Activated CD4-positive, alpha-beta T cell treated with anti-CD3 and anti-CD28 coated beads for 36 hours (primary cell): ENCODE data around the gene CCT7. TPM values are rescaled to one million over a fixed set of nuclear protein-coding genes. Genes with fewer than 3 reads are reported as not detected.
A peak's percentile ranks its signal among the peaks of the same experiment; 100 is the strongest.

Source experiments
- ATAC-seq: fragments of 200-7000 bp; cut with Tn5 transposase; one replicate; pipeline ENCODE4 v1.10.0; 2021; ENCODE audit warnings: mild to moderate bottlenecking, moderate library complexity
- CTCF ChIA-PET: fragments of 350-600 bp; sonication (Branson Sonifier 250); formaldehyde crosslinking; loops from one replicate; lab custom pipeline; 2021; ENCODE audit warnings: antibody characterized with exemption; lab: Charles Lee
- POLR2A ChIA-PET: fragments of 350-600 bp; sonication (Branson Sonifier 250); formaldehyde crosslinking; loops from one replicate; lab custom pipeline; 2021; ENCODE audit warnings: antibody characterized with exemption, inconsistent platforms; lab: Charles Lee
- DNase-seq: peaks from one replicate; pipeline ENCODE4 v3.0.0-alpha.2; 2020
- H3K27ac Mint-ChIP-seq: one replicate; pipeline ENCODE4 v1.8.0; 2021; ENCODE audit warnings: mixed read lengths
- H3K27me3 Mint-ChIP-seq: one replicate; pipeline ENCODE4 v1.8.0; 2021; ENCODE audit warnings: mixed read lengths
- H3K36me3 Mint-ChIP-seq: one replicate; pipeline ENCODE4 v1.8.0; 2021; ENCODE audit warnings: low read depth, mixed read lengths
- H3K4me1 Mint-ChIP-seq: one replicate; pipeline ENCODE4 v1.8.0; 2021; ENCODE audit warnings: mixed read lengths
- H3K4me3 Mint-ChIP-seq: one replicate; pipeline ENCODE4 v1.8.0; 2021; ENCODE audit warnings: mild to moderate bottlenecking, moderate library complexity, mixed read lengths
- H3K9me3 Mint-ChIP-seq: one replicate; pipeline ENCODE4 v1.8.0; 2021; ENCODE audit warnings: low read depth, mixed read lengths
- intact Hi-C, 2 experiments: fragments of 100-400 bp; cut with DNase I in 1 of 2; cut with micrococcal nuclease in 1 of 2; formaldehyde crosslinking; loops; one replicate each; pipeline versions ENCODE4 v1.14.2 to v1.15.1; 2022 to 2024; cut with DNase I, micrococcal nuclease
- total RNA-seq, 2 experiments: library from RNA; stranded (reverse); gene quantifications; one replicate each; pipeline ENCODE4 v1.2.3, GENCODE V29; 2021

CCT7 gene
- total RNA-seq, 2 experiments from 2014 or later = 637 to 774 TPM

GRCh38 chr2:73225513-73226360 is 8.4 kb upstream of the CCT7 start:
- ATAC-seq = no peak
- H3K9me3 Mint-ChIP-seq = no peaks in the 10 kb centered on the region
- peaks cover 2% of the 10 kb centered on the region for H3K4me1 Mint-ChIP-seq
- no peak for DNase-seq
- POLR2A ChIA-PET = interaction anchor here (0.6 kb wide), 1 partner anchor 338 kb away, joined by 3 read pairs; no protein-coding TSS in a partner anchor
- CTCF ChIA-PET = interaction anchor here (1.8 kb wide), 1 partner anchor 13 kb away, joined by 7 read pairs; no protein-coding TSS in a partner anchor
- peaks cover 34% of the 10 kb centered on the region for H3K36me3 Mint-ChIP-seq
- no peak overlapping the region for H3K27ac Mint-ChIP-seq
- H3K27me3 Mint-ChIP-seq = no peaks in the 10 kb centered on the region
- no peak overlapping the region for H3K4me3 Mint-ChIP-seq
- intact Hi-C loops = no loop called here

GRCh38 chr2:73227086-73227485 is 7.0 kb upstream of the CCT7 start:
- intact Hi-C loops = no loop called here
- ChIA-PET POLR2A (interaction anchor here (2.3 kb wide), 1 partner anchor 9 kb away, joined by 6 read pairs; no protein-coding TSS in a partner anchor), CTCF (no interaction called here)
- peaks cover 2% of the 10 kb centered on the region for H3K4me1 Mint-ChIP-seq
- no peak for ATAC-seq
- no peaks in the 10 kb centered on the region for H3K27me3 Mint-ChIP-seq
- no peak for DNase-seq
- peaks cover 21% of the 10 kb centered on the region for H3K36me3 Mint-ChIP-seq
- no peaks in the 10 kb centered on the region for H3K9me3 Mint-ChIP-seq
- no peak overlapping the region for H3K27ac Mint-ChIP-seq
- H3K4me3 Mint-ChIP-seq = no peak overlapping the region

GRCh38 chr2:73228631-73229030 is 5.5 kb upstream of the CCT7 start:
- H3K9me3 Mint-ChIP-seq = no peaks in the 10 kb centered on the region
- H3K36me3 Mint-ChIP-seq = peaks cover 11% of the 10 kb centered on the region
- H3K4me3 Mint-ChIP-seq = no peak overlapping the region
- no peaks in the 10 kb centered on the region for H3K27me3 Mint-ChIP-seq
- no peak overlapping the region for H3K27ac Mint-ChIP-seq
- DNase-seq (no peak), ATAC-seq (no peak)
- intact Hi-C loops = no loop called here
- ChIA-PET CTCF (interaction anchor here (0.5 to 2.1 kb wide), 8 partner anchors 8 to 341 kb away, joined by 3 to 10 read pairs (median 4); no protein-coding TSS in a partner anchor), POLR2A (interaction anchor here (0.5 to 2.3 kb wide), 3 partner anchors 10 to 625 kb away, joined by 3 to 6 read pairs (median 3); no protein-coding TSS in a partner anchor)
- peaks cover 7% of the 10 kb centered on the region for H3K4me1 Mint-ChIP-seq

GRCh38 chr2:73232403-73233153 is 1.5 kb upstream of the CCT7 start:
- Mint-ChIP-seq H3K9me3 (no peaks in the 10 kb centered on the region), H3K4me3 (peak overlapping the region; percentile 92), H3K27ac (peak overlapping the region; percentile 80), H3K36me3 (peaks cover 32% of the 10 kb centered on the region), H3K4me1 (peaks cover 28% of the 10 kb centered on the region), H3K27me3 (no peaks in the 10 kb centered on the region)
- intact Hi-C loops = loop anchor here (1.0 to 10.0 kb wide), 8 partner anchors 18 to 966 kb away; partner anchors contain the start of genes SFXN5 (in 2 of the 2), TPRKB (in 2 of the 2), DGUOK (in 1 of the 2) and MOB1A (in 1 of the 2)
- CTCF ChIA-PET = interaction anchor here (0.8 to 5.5 kb wide), 6 partner anchors 15 to 888 kb away, joined by 3 to 37 read pairs (median 7); partner anchors contain the start of gene SMYD5
- peak; percentile 56 for DNase-seq
- POLR2A ChIA-PET = interaction anchor here (0.6 to 2.3 kb wide), 7 partner anchors 10 to 545 kb away, joined by 3 to 9 read pairs (median 5); no protein-coding TSS in a partner anchor
- no peak for ATAC-seq

GRCh38 chr2:73233154-73233931 is 765 bp upstream of the CCT7 start, which contains the start of gene PRADC1:
PRADC1 (minus strand) TSS chr2:73233239; CDS start chr2:73233160, 79 bp downstream.
- H3K4me1 Mint-ChIP-seq = peaks cover 32% of the 10 kb centered on the region
- no peaks in the 10 kb centered on the region for H3K27me3 Mint-ChIP-seq
- peak within 1 kb of the TSS; percentile 92 for H3K4me3 Mint-ChIP-seq
- peak within 1 kb of the TSS; percentile 98 for H3K27ac Mint-ChIP-seq
- intact Hi-C loops = loop anchor here (1.0 to 10.0 kb wide), 8 partner anchors 19 to 965 kb away; partner anchors contain the start of genes SFXN5 (in 2 of the 2), TPRKB (in 2 of the 2), DGUOK (in 1 of the 2) and MOB1A (in 1 of the 2)
- ChIA-PET POLR2A (interaction anchor here (0.6 to 2.3 kb wide), 10 partner anchors 11 to 546 kb away, joined by 3 to 9 read pairs (median 5); partner anchors contain the start of genes ALMS1 and TPRKB), CTCF (interaction anchor here (0.8 to 5.5 kb wide), 8 partner anchors 13 to 887 kb away, joined by 3 to 37 read pairs (median 4); partner anchors contain the start of gene SMYD5)
- peak; percentile 89 for ATAC-seq
- peaks cover 35% of the 10 kb centered on the region for H3K36me3 Mint-ChIP-seq
- DNase-seq = peak; percentile 96
- H3K9me3 Mint-ChIP-seq = no peaks in the 10 kb centered on the region

GRCh38 chr2:73235315-73236028 is 1.4 kb downstream of the CCT7 start:
- Mint-ChIP-seq H3K4me3 (peak overlapping the region; percentile 92), H3K27ac (peak overlapping the region; percentile 98), H3K4me1 (peaks cover 49% of the 10 kb centered on the region), H3K9me3 (no peaks in the 10 kb centered on the region), H3K36me3 (peaks cover 45% of the 10 kb centered on the region), H3K27me3 (no peaks in the 10 kb centered on the region)
- intact Hi-C loops = loop anchor here (2.0 to 10.0 kb wide), 5 partner anchors 49 to 1219 kb away; partner anchors contain the start of genes ALMS1 (in 1 of the 2), DGUOK (in 1 of the 2), FBXO41 (in 1 of the 2) and INO80B (in 1 of the 2)
- POLR2A ChIA-PET = interaction anchor here (2.0 kb wide), 1 partner anchor 502 kb away, joined by 5 read pairs; the partner anchor contains the start of gene TPRKB
- DNase-seq = no peak
- CTCF ChIA-PET = interaction anchor here (0.6 to 5.5 kb wide), 12 partner anchors 9 to 762 kb away, joined by 3 to 37 read pairs (median 4); partner anchors contain the start of gene SMYD5
- ATAC-seq = no peak

GRCh38 chr2:73237168-73237567 is 3.1 kb downstream of the CCT7 start:
- ChIA-PET POLR2A (interaction anchor here (0.6 to 0.8 kb wide), 2 partner anchors 8 to 126 kb away, joined by 3 to 4 read pairs; no protein-coding TSS in a partner anchor), CTCF (interaction anchor here (2.0 to 5.3 kb wide), 4 partner anchors 13 to 54 kb away, joined by 5 to 33 read pairs (median 10); no protein-coding TSS in a partner anchor)
- no peaks in the 10 kb centered on the region for H3K27me3 Mint-ChIP-seq
- intact Hi-C loops = loop anchor here in 1 of 2 experiments (10.0 kb wide), 1 partner anchor 688 kb away; the partner anchor contains the start of gene DGUOK
- H3K9me3 Mint-ChIP-seq = no peaks in the 10 kb centered on the region
- H3K27ac Mint-ChIP-seq = peak overlapping the region; percentile 79
- H3K4me1 Mint-ChIP-seq = peaks cover 48% of the 10 kb centered on the region
- peaks cover 51% of the 10 kb centered on the region for H3K36me3 Mint-ChIP-seq
- no peak for ATAC-seq
- no peak for DNase-seq
- H3K4me3 Mint-ChIP-seq = peak overlapping the region; percentile 92

GRCh38 chr2:73238149-73238548 is 4.0 kb downstream of the CCT7 start:
- POLR2A ChIA-PET = no interaction called here
- Mint-ChIP-seq H3K27me3 (no peaks in the 10 kb centered on the region), H3K4me1 (peaks cover 43% of the 10 kb centered on the region), H3K27ac (peak overlapping the region; percentile 80), H3K9me3 (no peaks in the 10 kb centered on the region), H3K4me3 (no peak overlapping the region), H3K36me3 (peaks cover 58% of the 10 kb centered on the region)
- ATAC-seq (no peak), DNase-seq (no peak)
- CTCF ChIA-PET = interaction anchor here (0.5 to 3.1 kb wide), 4 partner anchors 12 to 53 kb away, joined by 3 to 12 read pairs (median 6); no protein-coding TSS in a partner anchor
- intact Hi-C loops = loop anchor here in 1 of 2 experiments (10.0 kb wide), 1 partner anchor 687 kb away; the partner anchor contains the start of gene DGUOK

- no peak overlapping the region for H3K4me3 Mint-ChIP-seq
- intact Hi-C loops = loop anchor here in 1 of 2 experiments (10.0 kb wide), 1 partner anchor 686 kb away; the partner anchor contains the start of gene DGUOK
- no peaks in the 10 kb centered on the region for H3K27me3 Mint-ChIP-seq
- DNase-seq (no peak), ATAC-seq (no peak)
- no peak overlapping the region for H3K27ac Mint-ChIP-seq
- peaks cover 45% of the 10 kb centered on the region for H3K4me1 Mint-ChIP-seq
- H3K36me3 Mint-ChIP-seq = peaks cover 65% of the 10 kb centered on the region
- POLR2A ChIA-PET = no interaction called here
- CTCF ChIA-PET = interaction anchor here (0.9 to 3.1 kb wide), 5 partner anchors 9 to 52 kb away, joined by 3 to 12 read pairs (median 5); no protein-coding TSS in a partner anchor
- no peaks in the 10 kb centered on the region for H3K9me3 Mint-ChIP-seq
Measured at GRCh38 chr2:73238976-73239375, 4.9 kb downstream of the CCT7 start.
